NCI-H748 treated with DMSO at 0.1 percent for 48 hours (cell line): Measurements from ENCODE around the gene SPHK1.
"Not testable (repeated sequence)": the region's sequence is repeated elsewhere in the genome, so short reads cannot be mapped to it uniquely, and the experiment has no call there.

Experiments used
- DNase-seq: peaks from one replicate; lab custom pipeline; 2025; lab: John Stamatoyannopoulos, UW

SPHK1 gene, protein sequence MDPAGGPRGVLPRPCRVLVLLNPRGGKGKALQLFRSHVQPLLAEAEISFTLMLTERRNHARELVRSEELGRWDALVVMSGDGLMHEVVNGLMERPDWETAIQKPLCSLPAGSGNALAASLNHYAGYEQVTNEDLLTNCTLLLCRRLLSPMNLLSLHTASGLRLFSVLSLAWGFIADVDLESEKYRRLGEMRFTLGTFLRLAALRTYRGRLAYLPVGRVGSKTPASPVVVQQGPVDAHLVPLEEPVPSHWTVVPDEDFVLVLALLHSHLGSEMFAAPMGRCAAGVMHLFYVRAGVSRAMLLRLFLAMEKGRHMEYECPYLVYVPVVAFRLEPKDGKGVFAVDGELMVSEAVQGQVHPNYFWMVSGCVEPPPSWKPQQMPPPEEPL

DNA sequence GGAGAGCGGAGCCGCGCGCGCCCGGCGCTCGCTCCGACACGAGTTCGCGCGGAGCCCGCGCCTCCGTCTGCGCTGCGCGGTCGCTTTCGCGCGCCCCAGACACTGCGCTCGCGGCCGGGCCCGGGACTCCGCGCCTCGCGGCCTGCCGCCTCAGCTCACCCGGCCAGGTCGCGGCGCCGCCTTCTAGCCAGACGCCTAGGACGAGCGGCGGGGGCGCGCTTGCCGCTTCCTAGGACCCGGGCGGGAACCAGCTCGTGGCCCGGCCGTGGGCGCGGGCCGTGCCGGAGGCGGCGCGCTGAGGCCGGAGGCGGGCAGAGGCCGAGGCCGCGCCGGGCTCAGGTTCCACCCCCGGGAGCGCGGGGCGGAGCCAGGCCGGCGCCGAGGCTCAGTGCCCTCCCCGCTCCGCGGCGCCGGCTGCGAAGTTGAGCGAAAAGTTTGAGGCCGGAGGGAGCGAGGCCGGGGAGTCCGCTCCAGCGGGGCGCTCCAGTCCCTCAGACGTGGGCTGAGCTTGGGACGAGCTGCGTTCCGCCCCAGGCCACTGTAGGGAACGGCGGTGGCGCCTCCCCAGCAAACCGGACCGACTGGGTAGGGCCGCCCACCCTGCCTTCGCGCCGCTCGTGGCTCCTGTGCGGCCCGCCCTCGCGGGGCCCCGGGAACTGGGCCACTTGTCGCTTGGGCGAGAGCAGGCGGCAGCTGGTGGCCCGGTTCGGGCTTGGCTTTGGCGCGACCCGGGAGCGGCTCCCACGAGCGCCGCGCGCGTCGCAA is at the start of gene SPHK1:
TSS of gene SPHK1 (plus strand) at position 388 of the 765 bp plus-strand sequence. CDS start 1,036 bp downstream, outside the sequence.
- DNase-seq = no peak

DNA sequence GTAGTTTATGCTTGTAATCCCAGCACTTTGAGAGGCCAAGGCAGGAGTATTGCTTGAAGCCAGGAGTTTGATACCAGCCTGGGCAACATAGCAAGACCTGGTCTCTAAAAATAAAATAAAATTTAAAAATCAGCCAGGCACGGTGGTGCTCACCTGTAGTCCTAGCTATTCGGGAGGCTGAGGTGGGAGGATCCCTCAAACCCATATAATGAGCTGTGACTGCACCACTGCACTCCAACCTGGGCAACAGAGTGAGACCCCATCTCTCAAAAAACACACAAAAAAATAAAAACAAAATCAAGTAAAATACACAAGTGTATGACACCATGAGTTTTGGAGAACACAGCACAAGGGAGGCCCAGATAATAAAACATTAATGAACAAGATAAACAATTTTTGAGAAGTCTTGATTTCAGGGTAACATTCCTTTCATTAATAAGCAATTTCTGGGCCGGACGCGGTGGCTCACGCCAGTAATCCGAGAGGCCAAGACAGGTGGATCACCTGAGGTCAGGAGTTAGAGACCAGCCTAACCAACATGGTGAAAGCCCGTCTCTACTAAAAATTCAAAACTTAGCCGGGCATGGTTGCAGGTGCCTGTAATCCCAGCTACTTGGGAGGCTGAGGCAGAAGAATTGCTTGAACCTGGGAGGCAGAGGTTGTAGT is 48.6 kb upstream of the SPHK1 start:
- no peak for DNase-seq

DNA sequence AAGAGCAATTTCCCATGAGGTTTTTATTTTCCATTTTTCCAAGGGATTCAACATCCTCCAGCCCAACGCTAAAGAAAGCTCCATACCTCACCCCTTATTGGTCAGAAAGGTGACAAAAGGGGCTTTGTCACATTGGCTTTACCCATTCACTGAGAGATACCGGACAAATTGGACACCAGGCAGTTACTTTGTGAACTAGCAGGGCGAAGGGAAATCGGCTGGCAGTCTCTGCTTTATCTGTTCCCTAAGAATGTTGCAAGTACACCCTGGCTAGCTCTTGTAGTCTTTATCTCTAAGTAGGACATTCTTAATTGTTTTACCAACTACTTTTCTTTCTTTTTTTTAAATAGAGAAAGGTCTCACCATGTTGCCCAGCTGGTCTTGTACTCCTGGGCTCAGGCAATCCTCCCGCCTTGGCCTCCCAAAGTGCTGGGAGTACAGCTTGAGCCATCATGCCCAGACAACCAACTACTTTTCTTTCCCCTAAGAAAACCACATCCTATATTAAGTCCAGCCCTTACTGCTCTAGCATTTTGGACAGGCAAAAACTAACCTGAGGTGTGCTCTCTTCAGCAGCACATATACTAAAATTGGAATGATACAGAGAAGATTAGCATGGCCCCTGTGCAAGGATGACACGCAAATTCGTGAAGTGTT is 47.5 kb upstream of the SPHK1 start:
- no peak for DNase-seq

DNA sequence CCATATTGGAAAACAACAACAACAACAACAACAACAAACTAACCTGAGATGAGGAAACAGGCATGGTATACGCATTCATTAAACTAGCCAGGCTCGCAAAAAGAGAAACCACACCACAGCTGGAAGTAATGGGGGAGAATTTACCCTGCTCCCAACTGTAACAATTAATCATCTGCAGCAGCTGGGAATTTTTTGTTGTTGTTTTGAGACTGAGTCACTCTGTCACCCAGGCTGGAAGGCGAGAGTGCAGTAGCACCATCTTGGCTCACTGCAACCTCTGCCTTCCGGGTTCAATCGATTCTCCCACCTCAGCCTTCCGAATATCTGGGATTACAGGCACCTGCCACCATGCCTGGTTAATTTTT is 47.0 kb upstream of the SPHK1 start:
- DNase-seq = no peak

DNA sequence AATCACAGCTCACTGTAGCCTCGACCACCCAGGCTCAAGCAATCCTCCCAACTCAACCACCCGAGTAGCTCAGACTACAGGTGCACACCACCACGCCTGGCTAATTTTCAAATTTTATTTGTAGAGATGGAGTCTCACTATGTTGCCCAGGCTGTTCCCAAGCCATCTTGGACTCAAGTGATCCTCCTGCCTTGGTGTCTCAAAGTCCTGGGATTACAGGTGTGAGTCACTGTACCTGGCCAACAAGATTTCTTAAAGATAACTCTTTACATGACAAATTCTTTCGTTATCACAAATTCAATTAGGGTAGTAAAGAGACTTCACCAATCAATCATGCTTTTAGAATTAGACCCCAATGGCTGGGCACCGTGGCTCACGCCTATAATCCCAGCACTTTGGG is 43.1 kb upstream of the SPHK1 start:
- DNase-seq = no peak

DNA sequence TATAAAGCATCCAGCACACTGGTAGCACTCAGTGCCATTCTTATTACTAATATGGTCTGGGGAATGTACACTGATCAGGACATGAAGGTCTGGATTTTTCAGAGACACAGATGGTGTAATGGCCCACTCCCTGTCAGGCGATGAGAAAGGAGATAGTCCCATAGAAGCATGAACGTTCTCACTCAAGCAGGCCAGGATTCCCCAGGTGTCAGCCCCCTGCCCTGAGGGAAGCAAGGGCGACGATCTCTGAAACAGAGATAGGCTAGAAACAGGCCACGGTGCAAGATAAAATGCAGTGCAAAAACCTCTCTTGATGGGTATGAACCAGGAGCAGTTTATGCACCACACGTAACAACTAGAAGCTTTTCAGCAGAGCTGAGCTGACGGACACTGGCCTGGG is 41.3 kb upstream of the SPHK1 start:
- DNase-seq = no peak

DNA sequence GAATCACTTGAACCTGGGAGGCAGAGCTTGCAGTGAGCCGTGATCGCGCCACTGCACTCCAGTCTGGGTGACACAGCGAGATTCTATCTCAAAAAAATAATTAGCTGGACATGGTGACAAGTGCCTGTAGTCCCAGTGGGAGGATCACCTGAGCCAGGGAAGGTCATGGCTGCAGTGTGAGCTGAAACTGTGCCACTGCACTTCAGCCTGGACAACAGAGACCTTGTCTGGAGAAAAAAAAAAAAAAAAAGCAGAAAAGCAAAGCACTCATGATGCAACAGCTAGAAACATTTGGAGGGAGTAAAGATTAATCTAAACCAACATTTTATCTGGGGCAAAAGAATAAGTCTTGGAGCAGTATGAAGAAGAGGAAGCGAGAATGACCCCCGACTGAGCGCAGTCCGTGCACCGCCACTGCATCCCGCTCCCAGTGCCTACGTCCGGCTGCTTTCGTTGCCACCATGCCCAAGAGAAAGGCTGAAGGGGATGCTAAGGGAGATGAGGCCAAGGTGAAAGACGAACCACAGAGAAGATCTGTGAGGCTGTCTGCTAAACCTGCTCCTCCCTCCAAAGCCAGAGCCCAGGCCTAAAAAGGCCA is 38.9 kb upstream of the SPHK1 start:
- no peak for DNase-seq

DNA sequence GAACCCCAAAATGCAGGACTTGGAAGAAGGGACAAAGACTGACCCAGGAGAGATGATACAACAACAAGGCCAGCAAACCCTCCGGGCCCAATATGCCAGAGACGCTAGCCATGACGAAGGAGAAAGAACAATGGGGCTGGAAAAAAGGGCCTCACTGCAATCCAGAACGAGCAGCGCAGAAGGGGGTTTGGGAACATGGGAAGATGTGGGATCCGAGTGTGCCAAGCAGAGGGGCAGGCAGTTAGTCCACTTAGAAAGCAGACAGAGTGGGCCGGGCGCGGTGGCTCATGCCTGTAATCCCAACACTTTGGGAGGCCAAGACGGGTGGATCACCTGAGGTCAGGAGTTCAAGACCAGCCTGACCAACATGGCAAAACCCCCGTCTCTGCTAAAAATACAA is 37.5 kb upstream of the SPHK1 start:
- DNase-seq = not testable (repeated sequence)

DNA sequence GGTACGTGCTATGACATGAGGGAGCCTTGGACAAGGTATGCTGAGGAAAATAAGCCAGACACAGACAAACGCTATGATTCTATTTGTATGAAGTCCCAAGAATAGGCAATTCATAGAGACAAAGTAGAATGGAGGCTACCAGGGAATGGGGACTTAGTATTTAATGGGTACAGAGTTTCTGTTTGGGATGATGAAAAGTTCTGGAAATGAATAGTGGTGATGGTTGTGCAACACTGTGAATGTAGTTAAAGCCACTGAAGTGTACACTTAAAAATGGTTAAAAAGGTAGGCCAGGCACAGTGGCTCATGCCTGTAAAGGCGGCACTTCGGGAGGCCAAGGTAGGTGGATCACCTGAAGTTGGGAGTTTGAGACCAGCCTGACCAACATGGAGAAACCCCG is 33.9 kb upstream of the SPHK1 start:
- no peak for DNase-seq

DNA sequence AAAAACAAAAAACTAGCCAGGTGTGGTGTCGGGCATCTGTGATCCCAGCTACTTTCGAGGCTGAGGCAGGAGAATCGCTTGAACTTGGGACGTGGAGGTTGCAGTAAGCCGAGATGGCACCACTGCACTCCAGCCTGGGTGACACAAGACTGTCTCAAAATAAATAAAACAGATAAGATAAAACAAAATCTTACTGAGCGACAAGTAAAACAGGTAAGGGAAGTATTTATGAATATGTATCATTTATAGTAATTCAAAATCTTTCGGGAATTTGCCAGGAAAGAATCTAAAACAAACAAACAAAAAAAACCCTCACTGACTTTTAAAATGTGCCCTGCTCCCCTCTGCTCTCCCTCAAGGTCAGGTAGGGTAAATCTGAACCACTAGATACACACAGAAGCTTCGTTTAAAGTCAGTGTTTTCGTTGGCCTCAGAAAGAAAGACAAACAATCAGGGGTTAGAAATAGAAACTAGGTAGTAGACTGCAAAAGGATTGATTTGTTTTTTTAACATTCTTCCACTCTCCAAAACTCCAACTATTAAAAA is 32.8 kb upstream of the SPHK1 start:
- DNase-seq = no peak

DNA sequence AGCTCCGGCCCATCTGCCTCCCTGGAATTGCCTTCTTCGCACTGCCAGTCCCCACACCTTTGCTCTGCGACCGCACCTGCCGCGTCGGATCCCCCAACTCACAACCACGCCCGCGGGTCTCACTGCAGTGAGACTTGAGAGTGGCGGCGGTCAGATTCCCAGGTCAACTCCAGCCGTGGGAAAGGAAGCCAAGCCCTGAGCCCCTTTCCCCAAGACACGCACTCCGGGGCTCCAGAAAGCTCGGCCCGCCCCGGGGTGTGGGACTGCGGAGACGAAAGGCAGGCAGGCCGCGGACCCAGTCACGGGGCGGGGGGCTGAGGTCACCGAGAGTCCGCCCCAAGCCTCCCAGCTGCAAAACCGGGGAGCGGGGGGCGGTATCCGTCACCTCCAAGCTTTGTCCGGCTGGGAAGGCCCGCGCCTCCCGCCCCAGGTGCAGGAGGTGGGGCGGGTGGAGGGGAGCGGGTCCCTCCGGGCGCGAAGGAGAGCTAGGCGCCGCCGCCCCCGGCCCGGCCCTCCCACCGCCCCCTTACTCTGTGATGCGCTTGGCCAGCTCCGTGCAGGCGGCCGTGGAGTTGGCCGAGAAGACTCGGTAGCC is 31.3 kb upstream of the SPHK1 start:
- DNase-seq = no peak

DNA sequence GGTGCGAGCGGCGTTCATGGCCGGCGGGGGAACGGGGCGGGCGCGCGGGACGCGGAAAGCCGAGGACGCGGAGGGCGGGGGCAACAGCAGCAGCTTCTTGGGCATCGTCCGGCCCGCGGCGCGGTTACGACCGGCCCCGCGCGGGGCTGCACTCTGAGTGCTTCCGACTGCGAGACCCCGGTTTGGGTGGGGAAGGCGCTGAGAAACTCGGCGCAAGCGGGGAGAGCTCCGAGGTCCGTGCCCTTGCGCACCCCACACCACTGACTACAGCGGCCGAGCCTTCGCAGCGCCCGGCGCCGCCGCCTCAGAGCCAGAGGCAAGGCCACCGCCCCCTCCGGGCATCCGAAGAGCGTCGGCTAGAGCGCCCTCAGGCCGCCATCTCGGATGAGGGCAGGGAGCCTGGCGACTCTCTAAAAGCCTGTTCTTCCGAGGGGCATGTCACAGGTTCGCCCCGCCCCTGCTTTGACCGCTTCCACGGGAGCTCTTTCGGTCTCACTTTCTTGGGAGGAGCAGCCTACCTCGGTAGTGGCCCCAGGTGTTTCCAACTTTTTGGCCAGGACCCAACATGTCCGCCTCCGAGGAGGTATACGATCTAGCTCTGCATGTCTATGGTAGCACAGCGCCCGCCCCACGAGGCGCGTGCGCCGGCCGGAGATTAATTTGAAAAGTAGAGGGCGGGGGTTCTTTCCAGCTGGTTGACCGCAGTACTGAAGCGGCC is 30.7 kb upstream of the SPHK1 start, which contains the start of gene PRPSAP1:
TSS of gene PRPSAP1 (minus strand) at position 318 of the 718 bp plus-strand sequence. CDS start at position 105, 213 bp downstream.
- peak; percentile 75 for DNase-seq

DNA sequence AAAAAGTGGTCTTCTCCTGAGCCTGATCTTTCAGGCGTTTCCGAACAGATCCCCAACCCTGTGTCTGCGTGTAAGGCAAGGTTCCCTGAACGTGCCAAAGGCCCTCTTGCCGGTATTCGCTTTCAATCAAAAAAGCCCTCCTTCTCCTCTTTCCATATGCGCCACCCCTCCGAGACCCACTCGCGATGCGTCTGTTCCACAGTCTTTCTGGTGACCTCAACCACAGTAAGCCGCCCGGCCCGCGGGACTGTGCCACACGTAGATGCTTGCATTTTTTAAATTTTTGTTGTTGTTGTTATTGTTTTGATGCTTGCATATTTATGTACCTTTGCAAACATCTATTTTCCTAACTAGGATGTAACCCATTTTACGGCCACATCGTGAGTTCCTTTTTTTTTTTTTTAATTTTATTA is 30.1 kb upstream of the SPHK1 start:
- no peak for DNase-seq

DNA sequence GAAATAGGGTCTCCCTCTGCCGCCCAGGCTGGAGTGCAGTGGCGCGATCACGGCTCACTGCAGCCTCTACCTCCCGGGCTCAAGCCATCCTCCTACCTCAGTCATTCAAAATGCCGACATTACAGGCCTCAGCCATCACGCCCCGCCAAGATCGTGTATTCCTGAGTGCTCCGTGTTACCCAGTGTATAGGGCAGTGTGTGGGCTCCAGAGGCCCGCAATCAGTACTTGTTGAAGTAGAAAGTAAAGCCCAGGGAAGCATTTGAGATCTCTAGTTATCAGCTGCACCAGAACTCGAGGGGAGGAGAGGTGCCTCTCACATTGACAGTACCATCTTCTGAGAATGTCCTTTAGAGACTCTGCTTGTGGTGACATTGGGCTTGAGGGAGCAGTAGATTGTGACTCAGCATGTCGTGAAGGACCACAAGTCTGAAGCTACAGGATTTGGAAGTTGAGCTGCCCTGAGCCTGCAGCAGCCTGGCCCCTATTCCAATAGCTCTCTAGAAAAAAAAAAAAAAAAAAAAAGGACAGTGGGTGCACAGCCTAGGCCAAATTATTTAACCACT is 29.6 kb upstream of the SPHK1 start:
- DNase-seq = no peak

DNA sequence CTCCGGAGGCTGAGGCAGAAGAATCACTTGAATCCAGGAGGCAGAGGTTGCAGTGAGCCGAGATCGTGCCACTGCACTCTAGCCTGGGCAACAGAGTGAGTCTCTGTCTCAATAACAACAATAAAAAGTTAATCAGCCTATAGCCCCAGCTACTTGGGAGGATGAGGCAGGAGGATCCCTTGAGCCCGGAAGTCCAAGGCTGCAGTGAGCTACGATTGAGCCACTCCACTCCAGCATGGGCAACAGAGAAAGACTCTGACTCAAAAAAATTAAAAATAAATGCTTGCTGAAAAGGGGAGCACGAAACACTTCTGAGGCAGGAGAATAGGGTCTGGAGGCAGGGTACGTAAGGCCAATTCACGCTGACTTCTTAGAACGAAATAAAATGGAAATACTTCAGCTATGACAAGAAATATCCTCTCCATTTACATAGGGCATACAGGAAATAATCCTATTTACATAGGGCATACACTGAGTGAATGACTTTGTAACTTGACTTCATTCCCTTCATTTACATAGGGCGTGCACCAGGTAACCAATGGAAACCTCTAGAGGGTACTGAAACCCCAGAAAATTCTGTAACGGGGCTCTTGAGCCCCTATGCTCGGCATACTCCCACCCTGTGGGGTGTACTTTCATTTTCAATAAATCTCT is 27.5 kb upstream of the SPHK1 start:
- no peak for DNase-seq

DNA sequence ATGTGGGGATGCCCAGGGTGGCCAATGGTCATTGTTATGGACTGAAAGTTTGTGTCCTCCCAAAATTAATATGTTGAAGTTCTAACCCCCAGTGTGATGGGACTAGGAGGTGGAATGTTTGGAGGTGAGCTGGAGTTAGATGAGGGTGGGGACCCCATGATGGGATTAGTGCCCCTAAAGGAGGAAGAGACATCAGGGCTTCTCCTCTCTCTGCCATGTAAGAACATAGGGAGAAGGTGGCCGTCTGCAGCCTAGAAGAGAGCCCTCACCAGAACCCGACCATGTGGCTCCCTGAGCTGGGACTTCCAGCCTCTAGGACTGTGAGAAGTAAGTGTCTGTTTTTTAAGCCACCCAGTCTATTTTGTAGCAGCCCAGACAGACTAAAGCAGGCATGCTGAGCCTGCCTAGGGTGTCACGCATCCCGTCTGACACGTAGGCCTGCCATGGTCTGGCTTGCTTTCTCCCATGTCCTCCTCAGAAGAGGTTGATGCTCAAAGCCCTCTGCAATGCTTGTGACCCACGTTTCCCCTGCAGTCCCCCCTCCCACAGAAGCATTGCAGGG is 26.7 kb upstream of the SPHK1 start:
- no peak for DNase-seq

DNA sequence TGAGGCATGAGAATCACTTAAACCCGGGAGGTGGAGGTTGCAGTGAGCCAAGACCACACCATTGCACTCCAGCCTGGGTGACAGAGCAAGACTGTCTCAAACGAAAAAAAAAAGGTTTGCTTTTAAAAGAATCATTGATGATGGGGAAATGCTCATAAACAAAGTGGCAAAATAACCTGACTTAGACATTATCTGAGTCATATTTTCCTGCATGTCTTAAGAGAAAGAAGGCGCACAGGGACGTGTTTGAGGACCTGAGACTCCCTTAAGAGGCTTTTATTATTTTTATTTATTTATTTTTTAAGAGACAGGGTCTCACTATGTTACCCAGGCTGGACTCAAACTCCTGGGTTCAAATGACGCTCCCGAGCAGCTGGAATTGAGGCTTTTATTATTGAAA is 25.0 kb upstream of the SPHK1 start:
- DNase-seq = no peak

DNA sequence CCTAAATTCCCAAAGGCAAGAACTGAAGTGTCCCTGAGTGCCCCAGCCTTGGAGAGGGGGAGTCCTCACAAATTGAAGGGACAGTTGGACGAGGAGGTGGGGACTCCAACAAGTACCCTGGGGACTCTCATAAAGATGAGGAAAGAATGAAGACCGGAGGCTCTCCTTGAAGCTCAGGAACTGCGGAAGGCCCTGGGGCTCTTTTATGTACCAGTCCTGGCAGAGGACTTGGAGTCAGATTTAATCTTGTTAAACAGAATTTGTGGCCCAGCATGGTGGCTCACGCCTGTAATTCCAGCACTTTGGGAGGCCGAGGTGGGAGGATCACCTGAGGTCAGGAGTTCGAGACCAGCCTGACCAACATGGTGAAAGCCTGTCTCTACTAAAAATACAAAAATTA is 24.6 kb upstream of the SPHK1 start:
- not testable (repeated sequence) for DNase-seq

DNA sequence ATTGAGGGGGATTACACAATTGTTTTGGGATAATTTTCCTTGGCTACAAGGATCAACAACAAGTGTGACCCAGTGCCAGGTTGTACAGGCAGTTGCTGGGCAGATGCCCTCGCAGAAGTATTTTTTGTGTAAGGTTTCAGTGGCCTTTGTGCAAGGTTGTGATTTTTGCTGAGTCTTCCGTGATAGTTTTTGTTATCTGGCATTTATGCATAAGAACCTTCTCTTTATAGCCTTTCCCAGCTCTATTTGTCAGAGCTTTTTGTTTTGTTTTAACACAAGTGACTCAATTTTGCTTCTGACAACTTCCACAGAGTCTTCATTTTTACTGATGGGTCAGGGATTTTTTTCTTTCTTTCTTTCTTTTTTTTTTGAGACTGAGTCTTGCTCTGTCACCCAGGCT is 23.9 kb upstream of the SPHK1 start:
- no peak for DNase-seq
